Measurements from ENCODE around the gene TPCN1. TPM values are rescaled to one million over a fixed set of nuclear protein-coding genes. Genes with fewer than 3 reads are reported as not detected.

The TPCN1 gene
- total and polyA plus RNA-seq, 2 of the 13 experiments (the other 11 are each of a cell fraction or from before 2014, with no cell fraction given) = 8.0 to 26.8 TPM

- TF ChIP-seq ZSCAN30 (CRISPR knock-in tag; IDR thresholded peaks at IDR 0.05) (no peak), SP2 (CRISPR knock-in tag; IDR thresholded peaks at IDR 0.05) (no peak), ZNF878 (CRISPR knock-in tag; IDR thresholded peaks at IDR 0.05) (peak; percentile 54; the same call in 1 of the 2 replicates), FOXM1 (CRISPR knock-in tag; IDR thresholded peaks at IDR 0.05) (no peak), ZFP36 (IDR thresholded peaks at IDR 0.05; ENCODE audit: borderline replicate concordance, low read depth, low read length, partially characterized antibody) (no peak), PITX1 (CRISPR knock-in tag; IDR thresholded peaks at IDR 0.05) (peak; percentile 64), ZSCAN25 (CRISPR knock-in tag; IDR thresholded peaks at IDR 0.05) (no peak), ZNF674 (CRISPR knock-in tag; IDR thresholded peaks at IDR 0.05; ENCODE audit: low read depth) (no peak), ZNF232 (CRISPR knock-in tag; IDR thresholded peaks at IDR 0.05; ENCODE audit: borderline replicate concordance) (peak; percentile 54; the same call in 1 of the 2 replicates), NFKBIZ (CRISPR knock-in tag; IDR thresholded peaks at IDR 0.05) (no peak), ARID5B (CRISPR knock-in tag; IDR thresholded peaks at IDR 0.05) (peak; percentile 47), ZNF660 (CRISPR knock-in tag; IDR thresholded peaks at IDR 0.05; ENCODE audit: borderline replicate concordance, low read depth) (no peak), HDAC2 (CRISPR knock-in tag; IDR thresholded peaks at IDR 0.05) (no peak), TBL1XR1 (IDR thresholded peaks at IDR 0.05; ENCODE audit: borderline replicate concordance, low read length, partially characterized antibody) (no peak), HMGXB4 (CRISPR knock-in tag; IDR thresholded peaks at IDR 0.05; ENCODE audit: borderline replicate concordance in 1 of 2, low read depth in 1 of 2) (peak; percentile 42 to 50; a peak in 2 of 4 replicates)
- TF ChIP-seq, protein P1, sequence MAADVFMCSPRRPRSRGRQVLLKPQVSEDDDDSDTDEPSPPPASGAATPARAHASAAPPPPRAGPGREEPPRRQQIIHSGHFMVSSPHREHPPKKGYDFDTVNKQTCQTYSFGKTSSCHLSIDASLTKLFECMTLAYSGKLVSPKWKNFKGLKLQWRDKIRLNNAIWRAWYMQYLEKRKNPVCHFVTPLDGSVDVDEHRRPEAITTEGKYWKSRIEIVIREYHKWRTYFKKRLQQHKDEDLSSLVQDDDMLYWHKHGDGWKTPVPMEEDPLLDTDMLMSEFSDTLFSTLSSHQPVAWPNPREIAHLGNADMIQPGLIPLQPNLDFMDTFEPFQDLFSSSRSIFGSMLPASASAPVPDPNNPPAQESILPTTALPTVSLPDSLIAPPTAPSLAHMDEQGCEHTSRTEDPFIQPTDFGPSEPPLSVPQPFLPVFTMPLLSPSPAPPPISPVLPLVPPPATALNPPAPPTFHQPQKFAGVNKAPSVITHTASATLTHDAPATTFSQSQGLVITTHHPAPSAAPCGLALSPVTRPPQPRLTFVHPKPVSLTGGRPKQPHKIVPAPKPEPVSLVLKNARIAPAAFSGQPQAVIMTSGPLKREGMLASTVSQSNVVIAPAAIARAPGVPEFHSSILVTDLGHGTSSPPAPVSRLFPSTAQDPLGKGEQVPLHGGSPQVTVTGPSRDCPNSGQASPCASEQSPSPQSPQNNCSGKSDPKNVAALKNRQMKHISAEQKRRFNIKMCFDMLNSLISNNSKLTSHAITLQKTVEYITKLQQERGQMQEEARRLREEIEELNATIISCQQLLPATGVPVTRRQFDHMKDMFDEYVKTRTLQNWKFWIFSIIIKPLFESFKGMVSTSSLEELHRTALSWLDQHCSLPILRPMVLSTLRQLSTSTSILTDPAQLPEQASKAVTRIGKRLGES (CRISPR knock-in tag; IDR thresholded peaks at IDR 0.05; ENCODE audit: borderline replicate concordance) = 0 out of 2 replicates have a peak, but pooled peaks have one; percentile 27
- TF ChIP-seq, protein P2, sequence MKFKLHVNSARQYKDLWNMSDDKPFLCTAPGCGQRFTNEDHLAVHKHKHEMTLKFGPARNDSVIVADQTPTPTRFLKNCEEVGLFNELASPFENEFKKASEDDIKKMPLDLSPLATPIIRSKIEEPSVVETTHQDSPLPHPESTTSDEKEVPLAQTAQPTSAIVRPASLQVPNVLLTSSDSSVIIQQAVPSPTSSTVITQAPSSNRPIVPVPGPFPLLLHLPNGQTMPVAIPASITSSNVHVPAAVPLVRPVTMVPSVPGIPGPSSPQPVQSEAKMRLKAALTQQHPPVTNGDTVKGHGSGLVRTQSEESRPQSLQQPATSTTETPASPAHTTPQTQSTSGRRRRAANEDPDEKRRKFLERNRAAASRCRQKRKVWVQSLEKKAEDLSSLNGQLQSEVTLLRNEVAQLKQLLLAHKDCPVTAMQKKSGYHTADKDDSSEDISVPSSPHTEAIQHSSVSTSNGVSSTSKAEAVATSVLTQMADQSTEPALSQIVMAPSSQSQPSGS (CRISPR knock-in tag; IDR thresholded peaks at IDR 0.05) = no peak
- TF ChIP-seq, protein P3, sequence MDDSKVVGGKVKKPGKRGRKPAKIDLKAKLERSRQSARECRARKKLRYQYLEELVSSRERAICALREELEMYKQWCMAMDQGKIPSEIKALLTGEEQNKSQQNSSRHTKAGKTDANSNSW (CRISPR knock-in tag; IDR thresholded peaks at IDR 0.05; ENCODE audit: borderline replicate concordance) = no peak
Measured at GRCh38 chr12:113334786-113335539, 113.7 kb downstream of the TPCN1 start, which contains the start of gene SLC8B1 (continued).
